HG03175 (cell line): Measurements from ENCODE around the gene FADS3.
"Not testable (repeated sequence)": the region's sequence is repeated elsewhere in the genome, so short reads cannot be mapped to it uniquely, and the experiment has no call there.

ENCODE experiments used
- ATAC-seq: cut with Tn5 transposase; IDR thresholded peaks from one replicate; pipeline ENCODE4 v1.9.1; 2021; ENCODE audit warnings: mild to moderate bottlenecking, moderate library complexity; ENCODE audit not compliant: unreplicated experiment

Gene FADS3

DNA sequence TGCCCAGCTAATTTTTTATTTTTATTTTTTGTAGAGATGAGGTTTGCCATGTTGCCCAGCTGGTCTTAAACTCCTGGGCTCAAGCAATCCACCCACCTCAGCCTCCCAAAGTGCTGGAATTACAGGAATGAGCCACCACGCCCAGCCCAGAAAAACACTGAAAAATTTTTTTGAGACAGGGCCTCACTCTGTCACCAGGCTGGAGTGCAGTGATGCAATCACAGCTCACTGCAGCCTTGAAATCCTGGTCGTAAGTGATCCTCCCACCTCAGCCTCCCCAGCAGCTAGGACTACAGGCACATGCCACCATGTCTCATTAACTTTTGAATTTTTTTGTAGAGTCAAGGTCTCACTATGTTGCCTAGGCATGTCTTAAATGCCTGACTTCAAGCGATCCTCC, 9.1 kb downstream of the FADS3 start:
- ATAC-seq = not testable (repeated sequence)

DNA sequence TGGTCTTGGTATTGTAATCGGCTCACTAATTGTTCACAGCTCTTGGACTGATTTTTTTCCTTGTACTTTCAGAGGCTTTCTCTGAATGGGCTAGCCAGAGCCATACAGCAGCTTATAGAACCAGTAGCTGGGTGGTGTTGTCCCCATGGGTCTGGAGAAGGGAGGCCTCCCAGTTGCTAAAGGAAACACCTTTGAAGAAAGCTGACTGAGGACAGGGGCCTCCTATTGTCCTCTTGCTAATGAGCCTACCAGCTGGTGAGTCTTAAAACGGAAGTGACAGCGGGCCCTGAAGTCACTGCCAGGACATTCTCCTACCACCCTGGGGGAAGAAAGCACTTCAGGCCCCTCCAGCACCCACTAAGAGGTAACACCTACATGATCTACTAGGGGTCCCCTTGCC, 9.9 kb downstream of the FADS3 start:
- no peak for ATAC-seq

- no peak for ATAC-seq
Observed at GRCh38 chr11:61880454-61880853, 10.9 kb downstream of the FADS3 start.

DNA sequence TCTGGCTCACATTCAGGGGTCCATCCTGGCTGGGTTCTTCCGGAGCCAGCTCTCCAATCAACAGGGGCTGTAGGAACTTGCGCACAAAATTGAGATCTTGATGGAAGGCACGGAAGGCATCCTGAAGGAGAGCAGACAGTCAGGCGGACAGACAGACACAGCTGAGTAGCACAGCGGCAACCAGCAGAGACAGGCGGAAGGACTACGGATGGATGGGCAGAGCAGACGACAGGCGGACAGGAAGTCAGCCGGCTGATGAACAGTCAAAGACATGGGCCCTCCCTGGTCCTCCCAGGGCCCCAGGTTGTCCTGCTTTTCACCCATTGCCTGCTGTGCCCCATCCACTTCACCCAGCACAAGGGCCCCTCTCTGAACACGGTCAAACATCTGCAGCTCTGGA, 11.3 kb downstream of the FADS3 start:
- ATAC-seq = no peak

DNA sequence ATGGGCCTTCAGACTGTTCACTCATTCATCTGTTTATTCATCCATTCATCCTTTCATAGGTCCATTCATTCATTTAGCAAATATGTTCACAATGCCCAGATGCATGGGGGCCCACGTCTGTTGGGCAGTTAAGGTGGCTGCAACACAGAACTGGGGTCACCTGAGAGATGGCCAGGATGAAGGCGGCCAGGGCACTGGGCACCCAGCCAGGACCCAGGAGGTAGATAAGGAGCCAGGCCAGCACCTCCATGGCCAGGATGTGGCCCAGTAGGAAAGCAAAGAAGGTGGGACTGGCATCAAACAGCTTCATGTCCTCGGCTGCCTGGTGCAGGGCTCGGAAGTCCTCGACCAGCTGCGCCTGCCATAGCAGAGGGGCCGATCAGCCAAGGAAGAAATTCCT, 12.2 kb downstream of the FADS3 start:
- ATAC-seq = no peak

DNA sequence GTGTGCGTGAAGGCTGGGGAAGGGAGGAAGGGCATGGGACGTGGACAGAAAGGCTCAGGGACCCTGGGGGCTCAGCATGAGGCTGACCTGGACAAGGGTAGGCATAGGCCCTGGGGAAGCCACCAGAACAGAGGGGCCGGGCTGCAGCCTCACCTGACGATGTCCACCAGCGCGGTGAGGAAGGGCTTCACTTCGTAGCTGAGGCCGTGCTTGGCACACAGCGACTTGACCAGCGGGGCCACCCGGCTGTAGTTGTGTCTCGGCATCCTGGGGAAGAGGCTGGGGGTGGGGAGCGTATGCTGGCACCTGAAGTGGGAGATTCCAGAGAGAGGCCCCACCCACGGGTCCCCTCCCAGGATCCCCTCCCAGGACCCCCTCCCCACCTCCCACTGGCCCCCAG, 15.6 kb downstream of the FADS3 start:
- no peak for ATAC-seq

DNA sequence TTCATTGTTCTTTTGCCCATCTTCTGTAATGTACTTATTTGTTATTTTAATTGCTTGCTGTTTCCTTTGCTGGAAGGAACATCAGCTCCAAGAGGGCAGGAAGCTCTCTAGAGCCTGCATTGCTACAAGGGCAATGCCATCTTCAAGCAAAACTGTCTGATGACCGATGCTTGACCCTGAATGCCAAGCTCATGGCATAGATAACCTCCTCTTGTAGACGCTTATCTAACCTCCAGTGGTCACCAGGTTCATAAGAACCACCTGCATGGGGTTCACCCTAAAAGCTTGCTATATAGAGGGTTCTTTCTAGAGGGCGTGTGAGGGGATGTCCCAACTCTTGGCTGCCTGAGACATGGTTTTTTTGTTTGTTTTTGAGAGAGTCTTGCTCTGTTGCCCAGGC, 16.5 kb downstream of the FADS3 start:
- ATAC-seq = no peak

DNA sequence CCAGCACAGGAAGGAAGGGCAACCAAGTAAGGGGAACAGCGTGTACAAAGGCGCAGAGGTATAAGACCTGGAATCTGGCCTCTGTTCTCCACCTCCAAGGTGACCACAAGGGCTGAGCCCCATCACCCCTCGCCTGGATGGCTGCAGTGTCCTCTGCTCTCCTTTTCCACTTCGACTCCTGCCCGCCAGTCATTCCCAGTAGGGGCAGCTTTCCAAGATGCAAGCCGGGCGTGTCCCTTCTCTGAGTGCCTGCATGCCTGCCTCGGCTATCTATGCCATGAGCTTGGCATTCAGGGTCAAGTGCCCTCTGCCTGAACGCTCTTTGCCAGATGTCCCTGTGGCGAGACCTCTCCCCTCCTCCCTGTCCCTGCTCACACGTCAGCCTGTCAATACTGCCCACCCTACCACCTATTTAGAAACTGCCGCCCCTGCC, 17.0 kb downstream of the FADS3 start:
- ATAC-seq = no peak

DNA sequence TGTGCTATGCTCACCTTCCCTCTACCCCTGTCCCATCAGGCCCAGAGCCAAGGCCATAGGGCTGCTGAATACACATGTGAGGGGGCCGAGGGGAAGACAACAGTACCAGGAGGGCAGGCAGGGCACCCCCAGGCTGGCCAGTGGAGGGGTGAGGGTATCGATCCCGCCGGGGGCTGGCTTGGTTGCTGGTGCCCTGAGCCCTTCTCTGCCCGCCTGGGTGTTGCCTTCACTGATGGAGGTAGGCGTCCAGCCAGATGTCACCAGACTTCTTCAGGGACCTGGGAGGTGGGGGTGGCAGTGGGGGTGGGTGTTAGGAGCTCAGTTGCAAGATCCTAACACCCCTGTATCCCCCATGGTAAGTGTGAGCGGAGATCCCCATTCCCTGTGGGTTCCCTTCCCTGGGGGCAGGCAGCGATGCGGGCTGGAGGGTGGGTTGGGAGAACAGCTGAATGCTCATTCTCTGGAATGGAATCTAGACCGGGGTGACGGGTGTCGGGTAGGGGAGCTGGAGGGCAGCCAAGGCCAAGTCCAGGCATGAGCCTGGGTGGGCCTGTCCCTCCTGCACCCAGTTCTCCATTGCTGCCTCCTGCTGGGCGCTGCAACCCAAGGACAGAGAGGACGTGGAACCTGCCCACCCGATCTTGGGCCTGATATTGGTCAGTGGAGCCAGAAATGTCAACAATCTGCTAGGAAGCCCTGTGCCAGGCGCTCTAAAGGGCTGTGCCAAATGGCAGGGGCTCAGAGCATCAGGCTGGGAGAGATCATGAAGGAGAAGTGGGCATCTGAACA, 17.6 kb downstream of the FADS3 start:
- ATAC-seq = no peak

GRCh38 chr11:61872935-61873565, 18.3 kb downstream of the FADS3 start:
- ATAC-seq = no peak

GRCh38 chr11:61871158-61871597, 20.2 kb downstream of the FADS3 start:
- ATAC-seq = peak; percentile 75

DNA sequence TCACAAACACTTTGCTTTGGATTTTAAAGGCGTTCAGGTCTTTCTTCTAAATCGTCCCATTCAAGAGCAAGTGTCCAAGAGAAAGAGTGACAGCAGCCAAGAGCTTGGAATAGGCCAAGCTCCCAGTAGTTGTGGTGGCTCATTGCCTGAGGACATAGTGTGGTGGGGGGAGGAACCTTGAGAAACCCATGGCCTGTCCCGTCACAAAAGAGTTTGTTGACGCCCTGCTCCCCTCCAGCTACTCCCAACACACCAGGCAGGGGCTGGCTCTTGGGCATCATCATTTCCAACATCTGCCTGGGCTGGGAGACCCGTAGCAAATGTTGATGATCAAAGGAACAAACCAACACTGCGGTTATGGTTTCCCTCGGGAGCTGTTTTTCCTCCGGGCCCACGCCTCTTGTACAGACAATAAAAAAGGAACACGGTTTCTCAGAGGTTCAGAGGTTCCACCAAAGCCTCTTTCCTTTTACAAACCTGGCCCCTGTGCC, 20.8 kb downstream of the FADS3 start:
- ATAC-seq = no peak

DNA sequence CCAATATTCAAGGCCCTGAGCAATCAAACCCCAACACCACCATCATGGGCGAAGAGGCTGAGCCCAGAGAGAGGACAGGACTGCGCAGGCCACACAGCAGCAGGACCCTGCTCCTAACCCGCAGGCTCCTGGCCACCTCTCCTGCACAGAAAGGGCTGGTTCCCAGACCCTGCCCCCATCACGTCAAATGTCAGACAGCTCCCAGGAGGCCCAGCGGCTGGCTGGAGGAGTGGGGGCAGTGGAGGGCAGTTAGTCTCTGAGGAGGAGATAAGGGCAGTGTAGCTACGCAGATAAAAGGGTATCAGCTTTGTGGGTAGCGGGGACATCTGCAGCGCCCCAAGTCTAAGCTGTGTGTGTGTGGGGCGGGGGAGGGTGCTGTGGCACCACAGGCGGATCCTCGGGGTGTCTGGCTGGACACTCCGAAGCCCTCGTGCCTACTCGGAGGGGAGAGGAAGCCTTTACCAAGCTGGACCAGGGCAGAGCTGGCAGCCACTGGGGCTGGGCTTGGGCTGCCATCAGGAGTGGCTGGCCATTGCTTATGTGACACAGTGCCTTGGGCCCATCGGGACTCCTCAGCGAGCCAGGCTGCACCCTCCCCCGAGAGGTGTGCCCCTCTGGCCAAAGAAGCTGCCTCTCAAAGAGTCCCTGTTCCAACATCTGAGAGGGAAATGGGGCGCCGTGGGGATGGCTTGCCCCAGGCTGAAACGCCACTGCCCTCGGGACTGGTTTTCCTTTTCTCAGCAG, 21.5 kb downstream of the FADS3 start:
- ATAC-seq = no peak

GRCh38 chr11:61869429-61869707, 22.0 kb downstream of the FADS3 start:
- no peak for ATAC-seq

- ATAC-seq = no peak
Observed at GRCh38 chr11:61868571-61869428, 22.5 kb downstream of the FADS3 start.

DNA sequence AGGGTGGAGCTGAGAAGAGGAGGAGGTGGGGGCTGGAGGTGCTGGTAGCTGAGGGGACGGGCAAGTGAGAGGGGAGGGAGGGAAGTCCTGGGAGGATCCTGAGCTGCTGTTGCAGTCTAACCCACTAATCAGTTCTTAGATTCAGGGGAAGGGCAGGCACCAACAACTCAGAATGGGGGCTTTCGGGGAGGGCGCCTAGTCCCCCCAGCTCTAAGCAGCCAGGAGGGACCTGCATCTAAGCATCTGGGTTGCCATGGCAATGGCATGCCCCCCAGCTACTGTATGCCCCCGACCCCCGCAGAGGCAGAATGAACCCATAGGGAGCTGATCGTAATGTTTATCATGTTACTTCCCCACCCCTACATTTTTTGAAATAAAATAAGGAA, 24.4 kb downstream of the FADS3 start:
- ATAC-seq = no peak

DNA sequence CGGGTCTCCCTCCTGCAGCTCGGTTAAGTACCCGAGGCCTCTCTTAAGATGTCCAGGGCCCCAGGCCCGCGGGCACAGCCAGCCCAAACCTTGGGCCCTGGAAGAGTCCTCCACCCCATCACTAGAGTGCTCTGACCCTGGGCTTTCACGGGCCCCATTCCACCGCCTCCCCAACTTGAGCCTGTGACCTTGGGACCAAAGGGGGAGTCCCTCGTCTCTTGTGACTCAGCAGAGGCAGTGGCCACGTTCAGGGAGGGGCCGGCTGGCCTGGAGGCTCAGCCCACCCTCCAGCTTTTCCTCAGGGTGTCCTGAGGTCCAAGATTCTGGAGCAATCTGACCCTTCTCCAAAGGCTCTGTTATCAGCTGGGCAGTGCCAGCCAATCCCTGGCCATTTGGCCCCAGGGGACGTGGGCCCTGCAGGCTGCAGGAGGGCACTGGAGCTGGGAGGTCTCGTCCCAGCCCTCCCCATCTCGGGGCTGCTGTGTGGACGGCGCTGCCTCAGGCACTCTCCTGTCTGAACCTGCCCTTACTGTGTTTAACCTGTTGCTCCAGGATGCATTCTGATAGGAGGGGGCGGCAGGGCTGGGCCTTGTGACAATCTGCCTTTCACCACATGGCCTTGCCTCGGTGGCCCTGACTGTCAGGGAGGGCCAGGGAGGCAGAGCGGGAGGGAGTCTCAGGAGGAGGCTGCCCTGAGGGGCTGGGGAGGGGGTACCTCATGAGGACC, 25.0 kb downstream of the FADS3 start:
- no peak for ATAC-seq

GRCh38 chr11:61864814-61865775, 26.2 kb downstream of the FADS3 start:
- no peak for ATAC-seq

GRCh38 chr11:61863548-61864081, 27.7 kb downstream of the FADS3 start:
- ATAC-seq = no peak
